Measurements from ENCODE around the gene MPZ.
"Not testable (repeated sequence)": the region's sequence is repeated elsewhere in the genome, so short reads cannot be mapped to it uniquely, and the experiment has no call there.

MPZ gene

GRCh38 chr1:161309868-161310267 is at the start of gene MPZ:
Gene MPZ, minus strand, starts transcription at chr1:161309968. Its CDS starts 63 bp downstream, at chr1:161309905.
- no peaks in the 10 kb centered on the region for H3K27me3 ChIP-seq
- H3K9ac ChIP-seq, result no peak within 1 kb of the TSS
- TF ChIP-seq Cebpa-rat (IDR thresholded peaks at IDR 0.05), result no peak
- H3K4me1 ChIP-seq, result peaks cover 44% of the 10 kb centered on the region
- no peaks in the 10 kb centered on the region for H4K20me1 ChIP-seq
- H3K4me3 ChIP-seq, result no peak within 1 kb of the TSS
- H3K9me3 ChIP-seq, result no peaks in the 10 kb centered on the region
- H3K36me3 ChIP-seq, result no peaks in the 10 kb centered on the region
- H3K27ac ChIP-seq, result no peak within 1 kb of the TSS
- H3K4me2 ChIP-seq, result peak within 1 kb of the TSS; percentile 21

- no peak overlapping the region for H3K27ac ChIP-seq
- peaks cover 48% of the 10 kb centered on the region for H3K36me3 ChIP-seq
- no peaks in the 10 kb centered on the region for H4K20me1 ChIP-seq
- H3K4me2 ChIP-seq, result no peak overlapping the region
- no peaks in the 10 kb centered on the region for H3K9me3 ChIP-seq
- H3K9ac ChIP-seq, result no peak overlapping the region
- no peak overlapping the region for H3K4me3 ChIP-seq
- H3K27me3 ChIP-seq, result no peaks in the 10 kb centered on the region
- TF ChIP-seq Cebpa-rat (IDR thresholded peaks at IDR 0.05), result no peak
- peaks cover 28% of the 10 kb centered on the region for H3K4me1 ChIP-seq
Observed at GRCh38 chr1:161359291-161359690, 49.5 kb upstream of the MPZ start.

- TF ChIP-seq Cebpa-rat (IDR thresholded peaks at IDR 0.05), result no peak
- no peaks in the 10 kb centered on the region for H3K27me3 ChIP-seq
- peaks cover 31% of the 10 kb centered on the region for H3K4me1 ChIP-seq
- H3K36me3 ChIP-seq, result peaks cover 39% of the 10 kb centered on the region
- H4K20me1 ChIP-seq, result no peaks in the 10 kb centered on the region
- no peaks in the 10 kb centered on the region for H3K9me3 ChIP-seq
- no peak overlapping the region for H3K4me3 ChIP-seq
- H3K4me2 ChIP-seq, result peak overlapping the region; percentile 11; the same call in 1 of the 2 replicates
- no peak overlapping the region for H3K27ac ChIP-seq
- H3K9ac ChIP-seq, result no peak overlapping the region
Observed at GRCh38 chr1:161357073-161357472, 47.3 kb upstream of the MPZ start.

GRCh38 chr1:161351482-161351881 is 41.7 kb upstream of the MPZ start:
- Histone ChIP-seq H4K20me1 (no peaks in the 10 kb centered on the region), H3K9me3 (no peaks in the 10 kb centered on the region), H3K27ac (peak overlapping the region; percentile 83), H3K36me3 (peaks cover 25% of the 10 kb centered on the region), H3K4me1 (peaks cover 53% of the 10 kb centered on the region), H3K27me3 (no peaks in the 10 kb centered on the region), H3K4me2 (peak overlapping the region; percentile 79), H3K4me3 (no peak overlapping the region), H3K9ac (no peak overlapping the region)
- TF ChIP-seq Cebpa-rat (IDR thresholded peaks at IDR 0.05), result no peak

- H3K4me2 ChIP-seq, result peak overlapping the region; percentile 79
- H3K4me3 ChIP-seq, result no peak overlapping the region
- H3K36me3 ChIP-seq, result peaks cover 29% of the 10 kb centered on the region
- no peak for TF ChIP-seq Cebpa-rat (IDR thresholded peaks at IDR 0.05)
- peak overlapping the region; percentile 83 for H3K27ac ChIP-seq
- H3K9ac ChIP-seq, result no peak overlapping the region
- no peaks in the 10 kb centered on the region for H4K20me1 ChIP-seq
- H3K27me3 ChIP-seq, result no peaks in the 10 kb centered on the region
- H3K9me3 ChIP-seq, result no peaks in the 10 kb centered on the region
- H3K4me1 ChIP-seq, result peaks cover 46% of the 10 kb centered on the region
Observed at GRCh38 chr1:161350671-161351070, 40.9 kb upstream of the MPZ start.

GRCh38 chr1:161342821-161343220 is 33.1 kb upstream of the MPZ start:
- Histone ChIP-seq H3K9me3 (no peaks in the 10 kb centered on the region), H3K4me1 (no peaks in the 10 kb centered on the region), H3K4me3 (no peak overlapping the region), H3K27ac (no peak overlapping the region), H3K4me2 (no peak overlapping the region), H4K20me1 (no peaks in the 10 kb centered on the region), H3K27me3 (no peaks in the 10 kb centered on the region), H3K9ac (no peak overlapping the region), H3K36me3 (peaks cover 77% of the 10 kb centered on the region)
- TF ChIP-seq Cebpa-rat (IDR thresholded peaks at IDR 0.05), result no peak

- peaks cover 77% of the 10 kb centered on the region for H3K36me3 ChIP-seq
- no peaks in the 10 kb centered on the region for H4K20me1 ChIP-seq
- TF ChIP-seq Cebpa-rat (IDR thresholded peaks at IDR 0.05), result no peak
- no peaks in the 10 kb centered on the region for H3K27me3 ChIP-seq
- no peak overlapping the region for H3K27ac ChIP-seq
- no peaks in the 10 kb centered on the region for H3K9me3 ChIP-seq
- no peak overlapping the region for H3K4me3 ChIP-seq
- no peaks in the 10 kb centered on the region for H3K4me1 ChIP-seq
- H3K4me2 ChIP-seq, result no peak overlapping the region
- no peak overlapping the region for H3K9ac ChIP-seq
Observed at GRCh38 chr1:161342177-161342576, 32.4 kb upstream of the MPZ start.

GRCh38 chr1:161335796-161336195 is 26.0 kb upstream of the MPZ start:
- Histone ChIP-seq H3K9ac (0 out of 2 replicates have a peak overlapping the region, but pooled peaks have one; percentile 16), H3K4me2 (no peak overlapping the region), H3K27ac (no peak overlapping the region), H3K27me3 (no peaks in the 10 kb centered on the region), H3K36me3 (peaks cover 78% of the 10 kb centered on the region), H3K9me3 (no peaks in the 10 kb centered on the region), H3K4me3 (no peak overlapping the region), H3K4me1 (no peaks in the 10 kb centered on the region), H4K20me1 (no peaks in the 10 kb centered on the region)
- TF ChIP-seq Cebpa-rat (IDR thresholded peaks at IDR 0.05), result no peak

- Histone ChIP-seq H3K27me3 (no peaks in the 10 kb centered on the region), H3K4me2 (no peak overlapping the region), H3K36me3 (peaks cover 86% of the 10 kb centered on the region), H3K9ac (no peak overlapping the region), H3K9me3 (no peaks in the 10 kb centered on the region), H3K27ac (no peak overlapping the region), H3K4me1 (no peaks in the 10 kb centered on the region), H3K4me3 (no peak overlapping the region), H4K20me1 (no peaks in the 10 kb centered on the region)
- peak; percentile 20; the same call in 1 of the 2 replicates for TF ChIP-seq Cebpa-rat (IDR thresholded peaks at IDR 0.05)
Observed at GRCh38 chr1:161333166-161333565, 23.4 kb upstream of the MPZ start.

- Histone ChIP-seq H3K9ac (no peak overlapping the region), H3K4me2 (no peak overlapping the region), H3K9me3 (no peaks in the 10 kb centered on the region), H3K4me3 (no peak overlapping the region), H3K4me1 (no peaks in the 10 kb centered on the region), H3K27ac (no peak overlapping the region), H3K36me3 (peaks cover 95% of the 10 kb centered on the region), H3K27me3 (no peaks in the 10 kb centered on the region), H4K20me1 (no peaks in the 10 kb centered on the region)
- no peak for TF ChIP-seq Cebpa-rat (IDR thresholded peaks at IDR 0.05)
Observed at GRCh38 chr1:161330346-161330745, 20.6 kb upstream of the MPZ start.

GRCh38 chr1:161324020-161324419 is 14.3 kb upstream of the MPZ start:
- Histone ChIP-seq H3K4me2 (peak overlapping the region; percentile 25; the same call in 1 of the 2 replicates), H3K9ac (no peak overlapping the region), H3K4me1 (peaks cover 13% of the 10 kb centered on the region), H3K27me3 (no peaks in the 10 kb centered on the region), H3K36me3 (peaks cover 56% of the 10 kb centered on the region), H3K9me3 (no peaks in the 10 kb centered on the region), H3K27ac (no peak overlapping the region), H4K20me1 (peaks cover 7% of the 10 kb centered on the region; the same call in 1 of the 2 replicates), H3K4me3 (no peak overlapping the region)
- no peak for TF ChIP-seq Cebpa-rat (IDR thresholded peaks at IDR 0.05)

GRCh38 chr1:161315841-161316674 is 6.3 kb upstream of the MPZ start:
- not testable (repeated sequence) for H4K20me1 ChIP-seq, H3K27ac ChIP-seq, H3K27me3 ChIP-seq, H3K4me3 ChIP-seq, H3K9ac ChIP-seq, H3K9me3 ChIP-seq
- H3K36me3 ChIP-seq, result peaks cover 12% of the 10 kb centered on the region; the same call in 1 of the 2 replicates
- H3K4me2 ChIP-seq, result peak overlapping the region; percentile 98; the same call in 1 of the 2 replicates
- peaks cover 28% of the 10 kb centered on the region for H3K4me1 ChIP-seq
